GM20000 (cell line): ENCODE results near the gene LIX1.

Experiments used
- DNase-seq: peaks from one replicate; pipeline ENCODE4 v3.0.0; 2012; ENCODE audit warnings: low spot score
- CTCF ChIP-seq: IDR thresholded peaks from 2 replicates; pipeline ENCODE4 v1.5.1; 2012; ENCODE audit warnings: mild to moderate bottlenecking, control low read depth; ENCODE audit errors: extremely low read depth, missing control alignments

LIX1 gene

GRCh38 chr5:97067296-97067850, 75.0 kb downstream of the LIX1 start:
- no peak for TF ChIP-seq CTCF
- no peak for DNase-seq

GRCh38 chr5:97065475-97065874, 76.9 kb downstream of the LIX1 start:
- no peak for DNase-seq
- TF ChIP-seq CTCF, result no peak

- no peak for TF ChIP-seq CTCF
- no peak for DNase-seq
These were observed 79.2 kb downstream of the LIX1 start for GRCh38 chr5:97063251-97063650.

- DNase-seq, result no peak
- no peak for TF ChIP-seq CTCF
These were observed 80.4 kb downstream of the LIX1 start for GRCh38 chr5:97062046-97062445.

GRCh38 chr5:97056263-97056662, 86.1 kb downstream of the LIX1 start:
- TF ChIP-seq CTCF, result no peak
- DNase-seq, result no peak

GRCh38 chr5:97049175-97049574, 93.2 kb downstream of the LIX1 start:
- DNase-seq, result no peak
- TF ChIP-seq CTCF, result no peak

- no peak for DNase-seq
- TF ChIP-seq CTCF, result no peak
These were observed 95.3 kb downstream of the LIX1 start for GRCh38 chr5:97047076-97047475.
